Epithelial cell of alveolus of lung (primary cell): ENCODE data around the gene CYP24A1. TPM values are rescaled to one million over a fixed set of nuclear protein-coding genes. Genes with fewer than 3 reads are reported as not detected.

Experiments used
- total RNA-seq: library from RNA; depleted of rRNA; stranded (reverse); fragments of >200 nt; gene quantifications from 2 replicates; pipeline ENCODE4 v1.2.1, GENCODE V29; 2015

Gene CYP24A1
- 2.1 TPM in 1 of 2 replicates, not detected in the other for total RNA-seq

DNA sequence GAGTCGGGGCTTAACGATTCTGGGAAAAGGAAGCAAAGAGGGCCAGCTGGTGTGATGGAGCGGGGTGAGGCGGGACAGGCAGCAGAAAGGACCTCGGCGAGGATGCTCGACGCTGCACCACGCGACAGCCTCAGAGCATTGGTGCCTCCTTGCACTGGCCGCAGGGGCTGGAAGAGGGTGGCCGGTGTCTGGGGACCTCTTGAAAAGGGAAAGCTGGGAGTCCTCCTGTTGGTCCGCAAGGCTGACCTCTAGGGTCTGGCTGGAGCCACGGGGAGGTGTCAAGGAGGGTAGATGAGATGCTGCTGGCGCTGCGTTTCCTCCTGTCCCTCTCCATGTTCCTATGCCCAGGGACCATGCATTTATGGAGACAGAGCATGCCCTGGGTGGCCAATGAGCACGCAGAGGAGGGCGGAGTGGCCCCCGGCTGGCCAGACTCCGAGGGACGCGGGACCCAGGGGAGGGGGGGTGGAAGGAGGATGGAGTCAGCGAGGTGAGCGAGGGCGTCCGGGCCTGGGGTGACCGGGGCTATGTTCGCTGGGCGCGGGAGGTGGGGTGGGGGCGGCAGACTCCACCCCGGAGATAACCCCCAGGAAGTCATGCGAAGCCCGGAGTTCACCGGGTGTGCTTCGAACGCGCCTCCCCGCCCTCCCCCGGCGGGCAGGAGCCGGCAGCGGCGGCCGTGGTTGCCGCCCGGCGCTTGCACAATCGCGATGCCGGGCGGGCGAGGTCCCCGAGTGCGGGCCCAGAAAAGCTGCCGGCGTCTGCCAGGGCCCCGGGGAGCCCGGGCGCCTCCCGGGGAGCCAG, at the start of gene CYP24A1:
TSS of gene CYP24A1 (minus strand) at position 334 of the 804 bp plus-strand sequence. CDS start 407 bp downstream, outside the sequence.

DNA sequence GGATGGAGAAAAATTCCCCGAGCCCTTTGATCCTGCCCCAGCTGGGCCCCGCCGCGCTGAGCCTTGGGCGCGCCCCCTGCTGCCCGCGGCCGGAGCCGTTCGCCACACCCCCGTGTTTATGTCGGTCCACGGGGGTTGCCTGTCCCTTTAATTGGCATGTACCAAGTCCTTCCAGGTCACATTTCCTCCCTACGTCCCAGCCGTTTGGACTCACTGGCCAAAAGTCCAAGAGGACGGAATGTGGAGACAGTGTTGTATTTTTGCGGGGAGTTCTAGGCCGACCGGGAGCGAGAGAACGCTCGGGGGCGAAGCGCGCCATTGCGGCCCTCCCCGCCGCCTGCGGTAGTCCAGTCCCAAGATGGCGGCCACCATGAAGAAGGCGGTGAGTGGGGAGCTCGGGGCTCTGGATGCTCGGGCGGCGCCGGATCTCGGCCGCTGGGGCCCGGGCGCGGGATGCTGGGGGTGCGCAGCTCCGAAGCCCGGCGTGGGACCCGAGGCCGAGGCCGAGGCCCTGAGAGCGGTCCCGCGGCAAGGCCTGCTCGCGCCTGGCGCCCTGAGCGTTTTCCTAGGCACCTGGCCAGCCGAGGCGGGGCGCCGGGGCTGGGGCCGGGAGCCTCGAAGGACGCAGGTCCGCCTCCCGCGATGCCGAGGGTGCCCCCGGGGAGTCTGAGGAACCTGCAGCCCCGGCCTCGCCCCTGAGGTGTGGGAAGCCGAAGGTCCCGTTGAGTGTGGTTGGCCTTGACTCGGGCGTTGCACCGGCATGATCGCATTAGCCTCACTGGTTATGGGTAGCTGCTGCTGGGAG, 34.2 kb upstream of the CYP24A1 start, which contains the start of gene PFDN4:
TSS of gene PFDN4 (plus strand) at position 345 of the 805 bp plus-strand sequence. CDS start at position 359, 14 bp downstream.

Other genes with a start within 250 kb of the CYP24A1 start
- not detected in 2 replicates for gene BCAS1, start 103.4 kb downstream of the CYP24A1 start, total RNA-seq
- gene PFDN4, start 34.1 kb upstream of the CYP24A1 start, total RNA-seq = 60.6 and 99.1 TPM in 2 replicates